H1 (cell line): ENCODE measurements around the gene NPSR1. TPM values are rescaled to one million over a fixed set of nuclear protein-coding genes. Genes with fewer than 3 reads are reported as not detected.

ENCODE experiments used
- BACH1 ChIP-seq: IDR thresholded peaks from 2 replicates; pipeline ENCODE4 v1.6.1; 2012; ENCODE audit warnings: low read length, improper control_type of control experiment
- CHD7 ChIP-seq: fragments of 300-600 bp; sonication (generic); IDR thresholded peaks from 2 replicates; pipeline ENCODE4 v1.7.1; 2012; ENCODE audit warnings: low read length, moderate library complexity, mild to moderate bottlenecking, inconsistent platforms; ENCODE audit not compliant: insufficient replicate concordance
- EZH2 ChIP-seq: fragments of 200-600 bp; sonication (generic); IDR thresholded peaks from 2 replicates; pipeline ENCODE4 v1.7.1; 2012; ENCODE audit warnings: low read depth, mild to moderate bottlenecking, moderate library complexity, low read length, inconsistent platforms; ENCODE audit not compliant: severe bottlenecking
- RAD21 ChIP-seq, 2 experiments: IDR thresholded peaks in 1 of 2; conservative IDR thresholded peaks in 1 of 2; 2 replicates each; pipeline ENCODE4 v1.6.1; 2011; ENCODE audit warnings: low read depth in 2 of 2, low read length in 2 of 2, improper control_type of control experiment in 1 of 2, inconsistent platforms in 1 of 2, mild to moderate bottlenecking in 1 of 2, moderate library complexity in 1 of 2
- SIN3A ChIP-seq, 2 experiments: IDR thresholded peaks in 1 of 2; conservative IDR thresholded peaks in 1 of 2; 2 replicates each; pipeline ENCODE4 v1.6.1; 2011 to 2012; ENCODE audit warnings: low read length in 2 of 2, improper control_type of control experiment in 1 of 2, low read depth in 1 of 2, mild to moderate bottlenecking in 1 of 2
- SIRT6 ChIP-seq: IDR thresholded peaks from one replicate; pipeline ENCODE4 v1.7.1; 2012; ENCODE audit warnings: low read length, inconsistent platforms
- TAF1 ChIP-seq: IDR thresholded peaks from 2 replicates; pipeline ENCODE4 v1.6.1; 2011; ENCODE audit warnings: mild to moderate bottlenecking, low read depth, low read length
- polyA plus RNA-seq, 7 experiments: library from polyadenylated mRNA; depleted of rRNA in 3 of 7; stranded (reverse) in 5 of 7; unstranded in 2 of 7; fragments of >200 nt in 5 of 7; fragments of 200-250 nt in 2 of 7; gene quantifications; 1 replicate in 5 of 7; 2 replicates in 1 of 7; 4 replicates in 1 of 7; pipeline versions ENCODE4 v1.2.1 to v1.2.3, GENCODE V29; 2011 to 2013; ENCODE audit warnings: missing spikeins in 2 of 7, mixed read lengths in 2 of 7
- total RNA-seq: library from RNA; stranded (reverse); fragmentation: NEBNext Ultra II Directional; extraction: Animal tissue kit (Norgen Biotek cat#: 25700); gene quantifications from 2 replicates; pipeline ENCODE4 v1.2.1, GENCODE V29; 2021

The NPSR1 gene
- total and polyA plus RNA-seq, 2 of the 8 experiments (the other 6 are each of a cell fraction or from before 2014, with no cell fraction given) = not detected

- TF ChIP-seq EZH2 = no peak
- peak; percentile 47; the same call in 1 of the 2 replicates for TF ChIP-seq BACH1
- TF ChIP-seq SIRT6 = no peak
- no peak for TF ChIP-seq CHD7
- TF ChIP-seq SIN3A (conservative IDR thresholded peaks at IDR 0.05 in 1 of 2, IDR thresholded peaks at IDR 0.05 in 1 of 2; ENCODE audit: low read depth in 1 of 2, low read length in 2 of 2) = no peak
- TF ChIP-seq TAF1 = no peak
- peak; percentile 42 to 50 for TF ChIP-seq RAD21 (IDR thresholded peaks at IDR 0.05 in 1 of 2, conservative IDR thresholded peaks at IDR 0.05 in 1 of 2; ENCODE audit: low read depth in 2 of 2, low read length in 2 of 2)
These were observed 187.8 kb downstream of the NPSR1 start (continued) for GRCh38 chr7:34845666-34846361.
